K562 (cell line): ENCODE measurements around the gene WDR47. TPM values are rescaled to one million over a fixed set of nuclear protein-coding genes. Genes with fewer than 3 reads are reported as not detected.
A peak's percentile ranks its signal among the peaks of the same experiment; 100 is the strongest.

Experiments
- CBFA2T3 ChIP-seq: fragments of 450-650 bp; IDR thresholded peaks from 2 replicates; pipeline ENCODE4 v1.6.1; 2017
- CCNT2 ChIP-seq: IDR thresholded peaks from 2 replicates; pipeline ENCODE4 v1.6.1; 2011; ENCODE audit warnings: borderline replicate concordance, low read depth, mild to moderate bottlenecking, moderate library complexity, mixed read lengths, low read length; ENCODE audit not compliant: insufficient read length; ENCODE audit errors: extremely low read depth
- EGR1 ChIP-seq: fragments of 450-650 bp; conservative IDR thresholded peaks from 2 replicates; pipeline ENCODE4 v1.6.1; 2017; ENCODE audit warnings: mild to moderate bottlenecking
- GTF2F1 ChIP-seq: IDR thresholded peaks from 2 replicates; pipeline ENCODE4 v1.6.1; 2011; ENCODE audit warnings: low read depth, low read length, improper control_type of control experiment
- KLF13 ChIP-seq: fragments of 450-650 bp; IDR thresholded peaks from 2 replicates; pipeline ENCODE4 v1.6.1; 2016; ENCODE audit warnings: missing genetic modification characterization, low read depth, mild to moderate bottlenecking, missing compliant biosample characterization, moderate library complexity, borderline replicate concordance
- NFIC ChIP-seq: fragments of 450-650 bp; IDR thresholded peaks from 2 replicates; pipeline ENCODE4 v1.6.1; 2017; ENCODE audit warnings: mild to moderate bottlenecking, inconsistent platforms
- SIN3A ChIP-seq, 2 experiments: fragments of 150-350 bp in 1 of 2; IDR thresholded peaks; 2 replicates each; pipeline ENCODE4 v1.6.1; 2011 to 2016; ENCODE audit warnings: borderline replicate concordance in 2 of 2, low read depth in 2 of 2, low read length in 2 of 2, mild to moderate bottlenecking in 2 of 2, moderate library complexity in 2 of 2; ENCODE audit not compliant: control insufficient read depth in 1 of 2
- SMAD1 ChIP-seq: fragments of 150-350 bp; IDR thresholded peaks from 2 replicates; pipeline ENCODE4 v1.6.1; 2014; ENCODE audit warnings: low read length, low read depth; ENCODE audit not compliant: partially characterized antibody
- TARDBP ChIP-seq: fragments of 450-650 bp; IDR thresholded peaks from 2 replicates; pipeline ENCODE4 v1.6.1; 2016
- THRAP3 ChIP-seq: fragments of 450-650 bp; IDR thresholded peaks from 2 replicates; pipeline ENCODE4 v1.6.1; 2016; ENCODE audit warnings: mild to moderate bottlenecking, inconsistent platforms, borderline replicate concordance
- TRIM28 ChIP-seq: fragments of 450-650 bp; IDR thresholded peaks from 2 replicates; pipeline ENCODE4 v1.6.1; 2017
- XRCC5 ChIP-seq: fragments of 200-400 bp; formaldehyde crosslinking; IDR thresholded peaks from 2 replicates; pipeline ENCODE4 v1.6.1; 2017; ENCODE audit warnings: low read depth, mild to moderate bottlenecking, low read length
- ZNF12 ChIP-seq: sonication (generic); formaldehyde crosslinking; IDR thresholded peaks from 2 replicates; pipeline ENCODE4 v1.4.0; 2020; ENCODE audit warnings: mild to moderate bottlenecking, missing genetic modification reagents
- ZNF764 ChIP-seq: fragments of 250-450 bp; sonication (Bioruptor Pico); IDR thresholded peaks from 2 replicates; pipeline ENCODE4 v1.4.0; 2020; ENCODE audit warnings: low read depth, mild to moderate bottlenecking, moderate library complexity
- ZNF766 ChIP-seq: fragments of 200-800 bp; sonication (Bioruptor generic); conservative IDR thresholded peaks from 2 replicates; pipeline ENCODE4 v1.6.1; 2016; ENCODE audit warnings: missing genetic modification characterization, missing compliant biosample characterization
- polyA plus RNA-seq, 8 experiments: library from polyadenylated mRNA; depleted of rRNA in 4 of 8; stranded (reverse) in 5 of 8; unstranded in 3 of 8; fragments of >200 nt; fragmentation: Nextera tagmentation in 2 of 8; fragmentation: Illumina TruSeq in 1 of 8; extraction: Ambion mirVana in 2 of 8; extraction: Trizol in 1 of 8; gene quantifications; 2 replicates each; pipeline versions ENCODE4 v1.2.1 to v1.2.3, GENCODE V29; 2011 to 2014; ENCODE audit warnings: inconsistent platforms in 1 of 8, missing spikeins in 1 of 8
- total RNA-seq, 7 experiments: library from RNA; depleted of rRNA in 6 of 7; stranded (reverse); fragments of >200 nt in 6 of 7; fragmentation: Illumina TruSeq in 2 of 7; extraction: Trizol in 2 of 7; gene quantifications; 2 replicates each; pipeline versions ENCODE4 v1.2.1 to v1.2.3, GENCODE V29; 2011 to 2021; ENCODE audit warnings: low replicate concordance in 1 of 7
- TF ChIP-seq, protein P1 (sequence below): fragments of 450-650 bp; IDR thresholded peaks from 2 replicates; pipeline ENCODE4 v1.6.1; 2016; ENCODE audit warnings: missing biosample characterization, missing genetic modification characterization
- TF ChIP-seq, protein P2 (sequence below), 2 experiments: fragments of 450-650 bp; formaldehyde crosslinking in 1 of 2; IDR thresholded peaks; 2 replicates each; pipeline versions ENCODE4 v1.4.0 to v1.6.1; 2014 to 2020; ENCODE audit warnings: mild to moderate bottlenecking in 2 of 2, borderline replicate concordance in 1 of 2, low read depth in 1 of 2

The WDR47 gene
- total and polyA plus RNA-seq, 9 of the 15 experiments (the other 6 are each of a cell fraction or from before 2014, with no cell fraction given): 1.3 to 10.1 (median 4.9) TPM

DNA sequence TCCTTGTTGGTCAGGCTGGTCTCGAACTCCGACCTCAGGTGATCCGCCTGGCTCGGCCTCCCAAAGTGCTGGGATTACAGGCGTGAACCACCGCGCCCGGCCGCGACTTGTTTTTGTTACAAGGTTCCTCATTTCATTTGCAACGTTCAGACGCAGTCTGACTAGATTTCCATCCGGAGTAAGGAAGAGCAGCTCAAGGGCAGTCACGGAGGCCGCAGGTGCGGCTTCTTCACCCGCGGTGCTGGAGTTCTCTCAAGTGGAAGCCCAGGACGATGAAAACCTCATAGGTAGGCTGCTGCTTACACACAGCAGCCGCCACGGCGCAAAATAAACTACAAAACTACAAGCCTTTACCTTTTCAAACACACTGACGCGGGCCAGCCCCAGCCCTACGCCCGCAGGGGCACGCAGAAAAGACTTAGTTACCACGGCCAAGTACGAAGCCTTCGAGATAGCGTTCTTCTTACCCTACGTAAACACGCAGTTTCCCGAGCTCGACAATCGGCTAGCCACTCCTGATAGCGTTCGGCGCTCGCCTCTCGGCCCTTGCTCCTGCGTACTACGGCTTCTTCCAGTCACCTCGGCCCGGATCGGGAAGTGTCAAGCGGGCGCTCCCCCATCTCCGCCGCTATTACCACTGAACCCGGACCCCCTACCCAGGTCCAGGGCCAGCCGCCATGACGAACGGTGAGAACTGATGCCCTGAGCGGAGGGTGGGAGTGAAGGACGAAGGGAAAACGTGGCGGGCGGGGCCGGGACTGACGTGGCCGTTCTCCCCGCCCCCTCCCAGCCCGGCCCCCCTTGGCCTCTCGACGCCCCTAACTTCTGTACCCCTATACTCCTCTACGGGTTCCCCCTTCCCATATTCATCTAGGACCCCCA is 48.5 kb upstream of the WDR47 start, which contains the start of gene TMEM167B (continued):
- TF ChIP-seq ZNF766 (CRISPR knock-in tag): peak; percentile 69; the same call in 1 of the 2 replicates
- TF ChIP-seq ZNF12: peak; percentile 70; the same call in 1 of the 2 replicates
- peak; percentile 84; the same call in 1 of the 2 replicates for TF ChIP-seq TARDBP
- TF ChIP-seq, protein P1, sequence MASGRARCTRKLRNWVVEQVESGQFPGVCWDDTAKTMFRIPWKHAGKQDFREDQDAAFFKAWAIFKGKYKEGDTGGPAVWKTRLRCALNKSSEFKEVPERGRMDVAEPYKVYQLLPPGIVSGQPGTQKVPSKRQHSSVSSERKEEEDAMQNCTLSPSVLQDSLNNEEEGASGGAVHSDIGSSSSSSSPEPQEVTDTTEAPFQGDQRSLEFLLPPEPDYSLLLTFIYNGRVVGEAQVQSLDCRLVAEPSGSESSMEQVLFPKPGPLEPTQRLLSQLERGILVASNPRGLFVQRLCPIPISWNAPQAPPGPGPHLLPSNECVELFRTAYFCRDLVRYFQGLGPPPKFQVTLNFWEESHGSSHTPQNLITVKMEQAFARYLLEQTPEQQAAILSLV (tag): no peak
- peak; percentile 36; the same call in 1 of the 2 replicates for TF ChIP-seq NFIC
- peak; percentile 90; the same call in 1 of the 2 replicates for TF ChIP-seq GTF2F1
- peak; percentile 100 for TF ChIP-seq XRCC5
- TF ChIP-seq EGR1: peak; percentile 64
- peak; percentile 96 to 98 for TF ChIP-seq SIN3A (IDR thresholded peaks at IDR 0.05; ENCODE audit: borderline replicate concordance in 2 of 2, control insufficient read depth in 1 of 2, low read depth in 2 of 2, low read length in 2 of 2)
- no peak for TF ChIP-seq THRAP3
- TF ChIP-seq, protein P2, sequence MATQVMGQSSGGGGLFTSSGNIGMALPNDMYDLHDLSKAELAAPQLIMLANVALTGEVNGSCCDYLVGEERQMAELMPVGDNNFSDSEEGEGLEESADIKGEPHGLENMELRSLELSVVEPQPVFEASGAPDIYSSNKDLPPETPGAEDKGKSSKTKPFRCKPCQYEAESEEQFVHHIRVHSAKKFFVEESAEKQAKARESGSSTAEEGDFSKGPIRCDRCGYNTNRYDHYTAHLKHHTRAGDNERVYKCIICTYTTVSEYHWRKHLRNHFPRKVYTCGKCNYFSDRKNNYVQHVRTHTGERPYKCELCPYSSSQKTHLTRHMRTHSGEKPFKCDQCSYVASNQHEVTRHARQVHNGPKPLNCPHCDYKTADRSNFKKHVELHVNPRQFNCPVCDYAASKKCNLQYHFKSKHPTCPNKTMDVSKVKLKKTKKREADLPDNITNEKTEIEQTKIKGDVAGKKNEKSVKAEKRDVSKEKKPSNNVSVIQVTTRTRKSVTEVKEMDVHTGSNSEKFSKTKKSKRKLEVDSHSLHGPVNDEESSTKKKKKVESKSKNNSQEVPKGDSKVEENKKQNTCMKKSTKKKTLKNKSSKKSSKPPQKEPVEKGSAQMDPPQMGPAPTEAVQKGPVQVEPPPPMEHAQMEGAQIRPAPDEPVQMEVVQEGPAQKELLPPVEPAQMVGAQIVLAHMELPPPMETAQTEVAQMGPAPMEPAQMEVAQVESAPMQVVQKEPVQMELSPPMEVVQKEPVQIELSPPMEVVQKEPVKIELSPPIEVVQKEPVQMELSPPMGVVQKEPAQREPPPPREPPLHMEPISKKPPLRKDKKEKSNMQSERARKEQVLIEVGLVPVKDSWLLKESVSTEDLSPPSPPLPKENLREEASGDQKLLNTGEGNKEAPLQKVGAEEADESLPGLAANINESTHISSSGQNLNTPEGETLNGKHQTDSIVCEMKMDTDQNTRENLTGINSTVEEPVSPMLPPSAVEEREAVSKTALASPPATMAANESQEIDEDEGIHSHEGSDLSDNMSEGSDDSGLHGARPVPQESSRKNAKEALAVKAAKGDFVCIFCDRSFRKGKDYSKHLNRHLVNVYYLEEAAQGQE (IDR thresholded peaks at IDR 0.05; ENCODE audit: borderline replicate concordance): peak; percentile 100
- TF ChIP-seq, protein P2 (CRISPR knock-in tag; IDR thresholded peaks at IDR 0.05; ENCODE audit: low read depth): peak; percentile 81; the same call in 1 of the 2 replicates
- peak; percentile 71 for TF ChIP-seq KLF13 (tag)
- peak; percentile 86 for TF ChIP-seq SMAD1
- TF ChIP-seq TRIM28: peak; percentile 65
- TF ChIP-seq CBFA2T3: no peak
- 0 out of 2 replicates have a peak, but pooled peaks have one; percentile 5 for TF ChIP-seq ZNF764 (CRISPR knock-in tag)
- no peak for TF ChIP-seq CCNT2
